HG03103 (cell line): ENCODE measurements around the gene DLGAP1.
"Not testable (repeated sequence)": the region's sequence is repeated elsewhere in the genome, so short reads cannot be mapped to it uniquely, and the experiment has no call there.

Source experiments
- ATAC-seq: cut with Tn5 transposase; IDR thresholded peaks from one replicate; pipeline ENCODE4 v1.9.1; 2021; ENCODE audit warnings: low read depth; ENCODE audit not compliant: unreplicated experiment

DLGAP1 gene

DNA sequence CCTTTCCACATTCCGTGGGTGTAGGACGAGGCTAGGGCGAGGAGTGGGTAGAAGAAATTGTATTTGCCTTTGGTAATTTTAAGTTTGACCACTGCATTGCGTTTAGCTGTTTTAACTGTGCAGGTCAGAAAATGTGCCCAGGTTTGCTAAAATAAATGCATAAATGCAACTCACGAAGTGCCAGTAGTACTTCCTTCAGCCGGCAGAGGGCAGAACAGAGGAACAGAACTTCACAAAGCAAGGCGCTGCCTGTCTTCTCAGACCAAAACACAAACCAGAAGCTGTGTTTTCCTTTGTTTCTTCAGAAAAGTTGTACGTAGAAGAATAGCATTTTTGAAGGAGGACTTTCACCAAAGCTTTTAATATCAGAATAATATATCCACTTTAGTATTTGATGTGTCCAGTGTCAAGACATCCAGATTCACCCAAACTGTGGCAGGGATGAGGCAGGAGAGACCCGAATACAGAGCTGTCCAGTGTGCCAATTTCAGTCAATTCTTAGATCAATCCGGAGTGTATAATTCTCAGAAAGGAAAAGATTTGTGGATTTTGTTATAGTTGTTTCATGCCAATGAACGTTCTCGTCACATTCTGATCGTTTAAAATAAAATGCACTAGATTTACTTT lies 348.6 kb downstream of the DLGAP1 start:
- ATAC-seq, result no peak

GRCh38 chr18:4102901-4103300 lies 352.2 kb downstream of the DLGAP1 start:
- no peak for ATAC-seq

DNA sequence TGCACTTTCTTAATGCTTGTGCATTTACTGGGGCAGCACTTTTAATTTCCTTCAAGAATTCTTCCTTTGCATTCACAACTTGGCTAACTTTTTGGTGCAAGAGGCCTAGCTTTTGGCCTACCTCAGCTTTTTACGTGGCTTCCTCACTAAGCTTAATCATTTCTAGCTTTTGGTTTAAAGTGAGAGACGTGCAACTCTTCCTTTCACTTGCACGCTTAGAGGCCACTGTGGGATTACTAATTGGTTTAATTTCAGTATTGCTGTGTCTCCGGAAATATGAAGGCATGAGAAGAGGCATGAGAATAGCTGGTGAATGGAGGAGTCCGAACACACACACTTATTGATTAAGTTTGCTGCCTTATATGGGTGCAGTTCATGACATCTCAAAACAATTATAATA lies 354.1 kb downstream of the DLGAP1 start:
- ATAC-seq, result no peak

GRCh38 chr18:4096486-4096885 lies 358.6 kb downstream of the DLGAP1 start:
- ATAC-seq, result no peak

GRCh38 chr18:4093676-4094075 lies 361.4 kb downstream of the DLGAP1 start:
- ATAC-seq, result no peak

GRCh38 chr18:4084382-4084900 lies 370.7 kb downstream of the DLGAP1 start:
- no peak for ATAC-seq

DNA sequence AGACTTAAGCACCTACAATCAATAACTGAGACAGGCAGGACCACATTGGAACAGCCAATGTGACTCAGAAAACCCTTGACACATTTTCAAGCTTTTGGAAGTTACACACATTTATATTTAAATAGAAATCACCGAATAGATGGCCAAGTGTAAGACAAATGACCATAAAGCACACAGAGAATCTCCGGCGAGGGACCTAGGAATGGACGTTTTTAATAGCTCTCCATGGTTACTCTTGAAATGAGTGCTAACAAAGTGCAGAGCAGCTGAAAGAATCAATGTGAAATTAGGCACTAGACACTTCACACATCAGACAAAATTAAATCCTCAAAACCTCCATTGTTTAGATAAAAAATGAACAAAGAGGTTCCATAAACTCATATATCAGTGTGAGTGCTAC lies 376.9 kb downstream of the DLGAP1 start:
- no peak for ATAC-seq

DNA sequence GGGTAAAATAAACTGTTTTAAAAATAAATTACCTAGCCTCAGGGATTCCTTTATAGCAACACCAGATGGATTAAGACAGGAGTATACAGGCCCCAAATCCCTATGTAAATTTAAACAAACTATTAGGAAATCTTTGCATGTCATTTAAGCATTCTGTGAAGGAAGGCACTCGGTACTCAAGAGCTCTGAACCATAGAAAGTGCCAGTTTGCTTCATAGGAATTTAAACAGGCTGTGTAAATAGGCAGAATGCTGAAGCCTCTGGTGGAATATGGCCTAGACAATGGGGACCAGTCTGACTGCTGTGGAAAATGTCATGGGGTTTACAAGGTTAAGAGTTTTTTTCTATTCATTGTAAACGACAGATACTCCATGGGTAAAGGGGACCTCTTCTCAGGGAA lies 377.4 kb downstream of the DLGAP1 start:
- ATAC-seq, result no peak

DNA sequence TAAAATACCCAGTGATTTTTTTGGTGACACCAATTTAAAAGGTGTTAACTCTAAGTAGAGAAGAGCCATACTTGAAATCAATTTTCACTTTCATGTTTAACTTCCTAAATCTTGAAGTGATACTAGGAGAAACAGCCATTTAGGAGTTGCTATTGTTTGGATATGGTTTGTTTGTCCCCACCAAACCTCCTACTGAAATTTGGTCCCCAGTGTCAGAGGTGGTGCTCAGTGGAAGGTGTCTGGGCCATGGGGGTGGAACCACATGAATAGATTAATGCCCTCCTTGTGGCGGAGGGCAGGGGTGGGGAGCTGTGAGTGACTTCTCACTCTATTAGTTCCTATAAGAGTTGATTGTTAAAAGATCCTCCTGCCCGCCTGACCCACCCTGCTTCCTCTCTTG lies 377.9 kb downstream of the DLGAP1 start:
- ATAC-seq, result no peak

GRCh38 chr18:4074647-4075046 lies 380.5 kb downstream of the DLGAP1 start:
- no peak for ATAC-seq

GRCh38 chr18:4069183-4069582 lies 385.9 kb downstream of the DLGAP1 start:
- no peak for ATAC-seq

GRCh38 chr18:4068552-4069158 lies 386.5 kb downstream of the DLGAP1 start:
- no peak for ATAC-seq

DNA sequence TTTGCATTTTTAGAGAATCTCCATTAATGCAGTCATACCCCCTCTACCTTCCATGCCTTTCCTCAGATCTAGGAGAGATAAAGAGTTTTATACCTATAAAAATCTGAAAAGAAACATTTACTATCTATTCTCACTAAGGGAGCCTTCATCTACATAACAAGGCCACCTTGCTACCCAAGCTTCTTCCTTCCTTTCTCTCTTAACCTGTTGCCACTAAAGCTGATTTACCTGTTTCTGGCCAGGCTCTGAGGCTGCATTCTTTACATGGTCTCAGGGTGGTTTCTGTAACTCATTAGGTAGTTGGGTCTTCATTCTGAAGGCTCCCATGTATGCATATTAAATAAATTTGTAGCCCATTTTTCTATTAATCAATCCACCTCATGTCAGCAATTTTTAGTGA lies 391.6 kb downstream of the DLGAP1 start:
- ATAC-seq, result no peak

- no peak for ATAC-seq
Measured at GRCh38 chr18:4060427-4061281, 394.5 kb downstream of the DLGAP1 start.

DNA sequence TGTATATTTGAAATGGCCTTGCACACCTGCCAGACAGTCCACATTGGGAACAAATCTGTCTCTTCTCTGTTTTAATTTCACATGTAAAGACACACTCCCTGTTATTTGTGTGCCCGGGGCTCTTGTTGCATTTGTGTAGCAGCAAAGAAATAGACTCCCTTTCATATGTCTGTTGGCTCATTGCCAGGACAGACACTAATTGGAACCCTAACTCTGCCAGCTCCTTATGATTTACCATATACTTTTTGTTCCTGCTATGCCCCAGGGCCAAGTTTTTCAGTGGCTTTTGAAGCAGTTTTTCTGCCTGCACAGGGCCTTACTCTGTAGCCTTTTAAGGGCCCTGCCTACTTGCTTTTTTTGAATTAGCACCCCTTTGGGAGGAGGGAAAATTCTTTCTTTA lies 396.9 kb downstream of the DLGAP1 start:
- ATAC-seq, result no peak

GRCh38 chr18:4040391-4041092 lies 414.6 kb downstream of the DLGAP1 start:
- ATAC-seq, result no peak

- no peak for ATAC-seq
Measured at GRCh38 chr18:4035521-4035920, 419.6 kb downstream of the DLGAP1 start.

DNA sequence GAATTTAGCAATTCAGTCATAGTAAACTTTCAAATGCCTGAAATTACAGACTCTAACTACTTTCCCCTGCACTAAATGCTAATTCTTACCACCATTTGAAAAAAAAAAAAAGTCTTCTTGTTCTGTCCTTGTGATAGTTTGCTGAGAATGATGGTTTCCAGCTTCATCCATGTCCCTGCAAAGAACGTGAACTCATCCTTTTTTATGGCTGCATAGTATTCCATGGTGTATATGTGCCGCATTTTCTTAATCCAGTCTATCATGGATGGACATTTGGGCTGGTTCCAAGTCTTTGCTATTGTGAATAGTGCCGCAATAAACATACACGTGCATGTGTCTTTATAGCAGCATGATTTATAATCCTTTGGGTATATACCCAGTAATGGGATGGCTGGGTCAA lies 420.3 kb downstream of the DLGAP1 start:
- ATAC-seq, result not testable (repeated sequence)

- ATAC-seq, result no peak
Measured at GRCh38 chr18:4026542-4026941, 428.6 kb downstream of the DLGAP1 start.

- ATAC-seq, result no peak
Measured at GRCh38 chr18:4024702-4025101, 430.4 kb downstream of the DLGAP1 start.

- ATAC-seq, result not testable (repeated sequence)
Measured at GRCh38 chr18:4022749-4023148, 432.4 kb downstream of the DLGAP1 start.
